NOMO-1 (cell line): ENCODE data around the gene FABP6.
"Not testable (repeated sequence)": the region's sequence is repeated elsewhere in the genome, so short reads cannot be mapped to it uniquely, and the experiment has no call there.

Experiments used
- DNase-seq, 2 experiments: peaks; one replicate each; lab custom pipeline; 2025; ENCODE audit not compliant: unreplicated experiment in 2 of 2; lab: John Stamatoyannopoulos, UW

Gene FABP6, protein sequence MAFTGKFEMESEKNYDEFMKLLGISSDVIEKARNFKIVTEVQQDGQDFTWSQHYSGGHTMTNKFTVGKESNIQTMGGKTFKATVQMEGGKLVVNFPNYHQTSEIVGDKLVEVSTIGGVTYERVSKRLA

GRCh38 chr5:160229190-160229742 lies at the start of gene FABP6:
Gene FABP6 (plus strand): TSS chr5:160229506. CDS start chr5:160229558, 52 bp downstream.
- no peak for DNase-seq

GRCh38 chr5:160180931-160181330 lies 48.4 kb upstream of the FABP6 start:
- no peak for DNase-seq

- no peak for DNase-seq
Observed at GRCh38 chr5:160181965-160182622, 47.2 kb upstream of the FABP6 start.

- DNase-seq = no peak
Observed at GRCh38 chr5:160183075-160183474, 46.2 kb upstream of the FABP6 start.

GRCh38 chr5:160185626-160186360 lies 43.5 kb upstream of the FABP6 start:
- peak in 1 of 2 experiments; percentile 41 for DNase-seq

GRCh38 chr5:160186480-160186879 lies 42.8 kb upstream of the FABP6 start:
- DNase-seq = no peak

DNA sequence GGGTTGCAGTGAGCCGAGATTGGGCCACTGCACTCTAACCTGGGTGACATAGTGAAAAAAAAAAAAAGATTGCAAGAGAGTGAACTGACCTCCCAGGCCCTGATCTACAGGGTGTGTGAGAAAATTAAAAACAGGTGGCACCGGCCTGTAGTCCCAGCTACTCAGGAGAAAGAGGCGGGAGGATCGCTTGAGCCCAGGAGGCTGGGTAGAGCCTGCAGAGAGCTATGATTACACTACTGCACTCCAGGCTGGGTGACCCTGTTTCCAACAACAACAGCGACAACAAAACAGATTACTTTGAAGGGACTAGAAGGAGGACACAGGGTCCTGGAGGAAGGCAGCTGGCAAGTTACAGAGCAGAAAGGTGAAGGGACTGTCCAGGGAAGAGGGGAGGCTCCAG lies 42.2 kb upstream of the FABP6 start:
- no peak for DNase-seq

DNA sequence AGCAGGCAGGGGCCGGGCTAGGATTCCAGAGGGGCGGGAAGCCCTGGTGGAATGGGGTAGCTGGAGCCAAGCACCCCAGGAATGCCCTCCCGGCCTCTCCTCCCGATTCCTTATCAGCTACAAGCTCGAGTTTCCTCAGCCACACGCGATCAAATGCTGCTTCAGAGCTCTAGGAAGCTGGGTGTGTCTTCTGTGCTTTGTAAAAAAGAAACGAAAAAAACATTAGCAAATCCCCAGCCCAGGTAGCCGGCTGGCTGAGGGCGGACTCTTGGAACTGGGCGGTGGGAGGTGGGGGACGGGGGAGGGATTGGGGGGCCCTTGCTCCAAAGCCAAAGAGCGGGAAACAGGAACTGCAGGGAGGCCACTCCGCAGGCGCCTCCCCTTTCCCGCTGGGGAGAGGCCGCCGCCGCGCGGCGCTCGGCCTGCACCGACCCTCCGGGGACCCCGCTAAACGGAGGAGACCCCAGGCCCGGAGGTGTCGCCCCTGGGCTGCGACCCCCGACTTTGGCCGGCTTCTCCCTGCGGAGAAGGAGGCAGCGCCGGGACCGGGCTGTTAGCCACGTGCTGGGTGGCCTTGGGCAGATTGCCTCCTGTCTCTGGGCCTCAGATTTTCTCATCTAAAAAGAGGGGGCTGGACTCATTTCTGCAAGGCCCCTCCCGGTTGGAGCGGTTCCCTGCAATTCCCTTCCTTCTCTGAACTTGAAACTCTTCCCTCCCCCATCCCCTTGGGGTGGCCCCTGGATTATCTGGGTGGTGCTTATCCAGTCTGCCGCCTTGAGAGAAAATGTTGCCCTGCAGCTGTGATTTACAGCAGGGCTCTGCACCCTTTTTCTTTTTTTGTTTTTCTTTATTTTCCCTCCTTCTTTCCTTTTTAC lies 40.9 kb upstream of the FABP6 start:
- peak; percentile 14 to 19 for DNase-seq

- DNase-seq = no peak
Observed at GRCh38 chr5:160192424-160192823, 36.9 kb upstream of the FABP6 start.

- not testable (repeated sequence) for DNase-seq
Observed at GRCh38 chr5:160193076-160193475, 36.2 kb upstream of the FABP6 start.

GRCh38 chr5:160193790-160194189 lies 35.5 kb upstream of the FABP6 start:
- DNase-seq = not testable (repeated sequence)

- DNase-seq = no peak
Observed at GRCh38 chr5:160197341-160198144, 31.8 kb upstream of the FABP6 start.

GRCh38 chr5:160198146-160198545 lies 31.2 kb upstream of the FABP6 start:
- no peak for DNase-seq

DNA sequence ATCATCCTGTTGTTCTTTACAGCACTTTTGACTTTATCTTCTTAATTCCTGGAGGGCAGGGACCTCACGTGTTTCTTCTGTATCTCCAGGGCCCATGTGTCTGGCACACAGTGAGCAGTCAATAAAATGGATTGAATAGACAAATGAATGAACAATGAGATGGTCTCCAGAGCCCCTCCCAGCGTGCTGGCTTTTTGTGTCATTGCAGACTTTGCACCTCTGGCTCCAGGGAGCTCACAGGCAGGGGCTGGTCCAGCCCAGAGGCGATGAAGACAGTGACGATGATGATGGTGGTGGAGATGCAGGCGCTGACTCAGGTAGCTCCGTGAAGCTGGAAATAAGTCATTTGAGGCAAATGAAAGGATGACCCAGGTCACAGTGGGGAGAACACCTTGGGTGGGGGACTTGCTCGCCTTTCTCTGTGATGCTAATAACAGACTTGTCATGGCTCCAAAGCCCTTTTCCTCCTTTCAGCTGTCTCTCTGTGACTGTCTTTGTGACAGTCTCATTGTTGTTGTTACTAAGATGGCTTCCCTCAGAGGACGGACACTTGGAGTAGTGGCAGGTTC lies 30.4 kb upstream of the FABP6 start:
- no peak for DNase-seq

- DNase-seq = peak; percentile 53 to 77
Observed at GRCh38 chr5:160199410-160199911, 29.8 kb upstream of the FABP6 start.

DNA sequence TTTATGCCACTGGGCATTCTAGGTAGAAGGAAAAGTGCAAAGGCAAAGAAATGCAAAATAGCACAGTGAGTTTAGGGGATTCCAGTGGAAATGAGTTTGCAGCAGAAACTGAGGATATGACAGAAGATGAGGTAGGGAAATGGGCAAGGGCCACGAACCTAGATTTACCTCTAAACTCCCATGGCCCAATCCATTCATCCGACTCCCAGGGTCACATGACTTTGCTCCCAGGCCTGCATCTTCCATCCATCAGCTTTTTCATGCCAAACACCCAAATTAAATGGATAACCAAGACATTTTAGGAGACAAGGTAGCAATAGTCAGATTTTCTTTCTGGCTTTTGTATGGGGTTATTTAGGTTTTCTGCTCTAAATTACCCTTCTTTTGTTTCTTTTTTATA lies 22.2 kb upstream of the FABP6 start:
- no peak for DNase-seq

DNA sequence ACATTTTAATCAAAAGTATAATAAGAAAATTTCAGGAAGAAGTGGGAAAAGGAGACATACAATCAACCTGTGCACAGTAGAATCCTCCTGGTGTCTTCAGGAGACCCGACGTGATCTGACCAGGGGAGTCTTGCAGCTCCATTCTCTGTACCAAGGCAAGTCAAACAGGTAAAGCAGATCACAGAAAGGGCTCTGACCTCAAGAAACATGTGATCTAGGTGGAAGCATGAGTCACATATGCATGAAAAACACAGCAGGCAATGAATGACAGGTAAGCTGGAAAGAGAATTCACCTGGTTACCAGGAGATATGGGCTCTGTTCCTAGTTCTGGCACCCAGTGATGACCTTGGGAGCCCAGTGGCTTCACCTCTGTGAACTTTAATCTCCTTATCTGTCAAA lies 19.4 kb upstream of the FABP6 start:
- no peak for DNase-seq

GRCh38 chr5:160210606-160211005 lies 18.7 kb upstream of the FABP6 start:
- no peak for DNase-seq

DNA sequence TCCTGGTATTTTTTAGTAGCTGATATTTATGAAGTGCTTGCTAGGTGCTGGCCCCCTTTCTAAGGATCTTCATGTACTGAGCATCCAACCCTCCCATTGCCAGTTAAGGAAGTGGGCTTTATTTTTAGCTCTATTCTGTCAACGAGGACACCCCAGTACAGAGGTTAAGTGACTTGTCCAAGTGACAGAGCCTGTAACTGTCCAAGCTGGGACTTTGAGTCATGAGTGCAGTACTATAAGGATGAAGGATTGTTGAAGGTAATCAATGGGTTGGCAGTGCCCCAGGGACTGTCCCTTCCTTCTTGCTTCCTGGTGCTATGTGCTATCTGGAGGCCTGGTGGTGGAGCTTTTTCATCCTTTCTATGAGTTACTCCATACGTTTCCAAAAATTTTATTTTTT lies 18.0 kb upstream of the FABP6 start:
- DNase-seq = no peak
